Pancreas (tissue), 10 donors: ENCODE data around the gene OTX2. TPM values are rescaled to one million over a fixed set of nuclear protein-coding genes. Genes with fewer than 3 reads are reported as not detected.

Experiments used
- ATAC-seq, 4 donors: fragments of 200-7000 bp; cut with Tn5 transposase; one replicate each; pipeline versions ENCODE4 v1.8.0 to v1.9.1; 2020; ENCODE audit warnings: mild to moderate bottlenecking in 4 of 4, moderate library complexity in 4 of 4
- DNase-seq, 6 donors: peaks; one replicate each; pipeline ENCODE4 v3.0.0-alpha.2; 2020
- FAIRE-seq: peaks from 2 replicates; lab custom pipeline; 2012; peaks lifted over from hg19 to GRCh38; lab: Jason Lieb, UNC
- H3K27ac ChIP-seq, 4 donors: fragments of 200-600 bp; sonication (generic); 1 replicate in 3 of 4; 2 replicates in 1 of 4; pipeline versions ENCODE4 v1.5.0 to v1.8.0; 2020
- H3K27me3 ChIP-seq, 4 donors: fragments of 200-600 bp; one replicate each; pipeline ENCODE4 v1.8.0; 2021
- H3K36me3 ChIP-seq, 3 donors: fragments of 200-600 bp; sonication (generic) in 1 of 3; one replicate each; pipeline versions ENCODE4 v1.5.0 to v1.8.0; 2020 to 2021
- H3K4me1 ChIP-seq, 3 donors: fragments of 200-600 bp; one replicate each; pipeline ENCODE4 v1.8.0; 2021
- H3K4me3 ChIP-seq, 4 donors: fragments of 200-600 bp; sonication (generic) in 2 of 4; one replicate each; pipeline versions ENCODE4 v1.5.0 to v1.8.0; 2020 to 2021
- H3K9me3 ChIP-seq, 4 donors: fragments of 200-600 bp; one replicate each; pipeline ENCODE4 v1.8.0; 2021
- CTCF ChIP-seq, 4 donors: fragments of 200-600 bp; sonication (generic) in 3 of 4; IDR thresholded peaks; one replicate each; pipeline versions ENCODE4 v1.5.0 to v1.8.0; 2021; ENCODE audit warnings: antibody characterized with exemption in 4 of 4
- WGBS, 2 donors: extraction: QIAGEN DNeasy Blood & Tissue Kit; methylation state at CpG; one replicate each; pipeline ENCODE4 v1.1.7; 2013; 5-methylcytosine and 5-hydroxymethylcytosine counted together
- intact Hi-C, 3 donors: fragments of 100-400 bp; cut with DNase I; formaldehyde crosslinking; loops; one replicate each; pipeline versions ENCODE4 v1.11.1 to v1.14.2; 2022
- polyA plus RNA-seq, 2 donors: library from polyadenylated mRNA; stranded (reverse); fragments of 200-250 nt; gene quantifications; one replicate each; pipeline ENCODE4 v1.2.3, GENCODE V29; 2013
- total RNA-seq, 6 donors: library from RNA; stranded (reverse); fragmentation: NEBNext Ultra II Directional in 4 of 6; extraction: Animal tissue kit (Norgen Biotek cat#: 25700) in 4 of 6; gene quantifications; one replicate each; pipeline versions ENCODE4 v1.2.1 to v1.2.4, GENCODE V29; 2021 to 2023
- donor health status: healthy with polysubstance abuse.
- donor health status: DM: no; HTN: no; CAD: no; lungs with moderate emphysema.
- donor health status: DM: no; HTN: no; CAD: no.
- donor health status: control.
- donor health status: control.
- donor health status: Bipolar disorder and iron deficiency.
- donor health status: DM: yes; HTN: yes; CAD: no.
- donor health status: DM: no; HTN: no; CAD: no.
- donor health status: DM: no; HTN: no; CAD: no.
- donor health status: DM: yes; HTN: yes; CAD: no.

OTX2 gene
- total and polyA plus RNA-seq, 8 donors: not detected

- H3K4me3 ChIP-seq: no peak overlapping the region
- intact Hi-C loops: no loop called here
- DNase-seq (no peak), FAIRE-seq (no peak), ATAC-seq (no peak)
- 53 to 61% methylated on average over 11 of the region's 11 CpGs for WGBS, 2 donors
- no peaks in the 10 kb centered on the region for H3K36me3 ChIP-seq
- no peak for TF ChIP-seq CTCF (IDR thresholded peaks at IDR 0.05)
- no peak overlapping the region for H3K27ac ChIP-seq
- H3K27me3 ChIP-seq: peaks cover 0 to 6% (median 0%) of the 10 kb centered on the region in 4 donors
- no peaks in the 10 kb centered on the region for H3K9me3 ChIP-seq
- H3K4me1 ChIP-seq: no peaks in the 10 kb centered on the region
These were observed 37.0 kb upstream of the OTX2 start for GRCh38 chr14:56846970-56847930.

- DNase-seq (no peak), ATAC-seq (no peak), FAIRE-seq (no peak)
- no peak overlapping the region for H3K4me3 ChIP-seq
- WGBS, 2 donors: 50 to 56% methylated on average over 16 of the region's 16 CpGs
- H3K4me1 ChIP-seq: no peaks in the 10 kb centered on the region
- H3K9me3 ChIP-seq: no peaks in the 10 kb centered on the region
- no peaks in the 10 kb centered on the region for H3K36me3 ChIP-seq
- no peak overlapping the region for H3K27ac ChIP-seq
- intact Hi-C loops: no loop called here
- no peak for TF ChIP-seq CTCF (IDR thresholded peaks at IDR 0.05)
- peaks cover 0 to 6% (median 0%) of the 10 kb centered on the region in 4 donors for H3K27me3 ChIP-seq
These were observed 34.2 kb upstream of the OTX2 start for GRCh38 chr14:56844406-56845002.

GRCh38 chr14:56841611-56842010 is 31.3 kb upstream of the OTX2 start:
- Histone ChIP-seq H3K27ac (no peak overlapping the region), H3K9me3 (no peaks in the 10 kb centered on the region), H3K4me3 (no peak overlapping the region), H3K4me1 (no peaks in the 10 kb centered on the region), H3K27me3 (peaks cover 0 to 12% (median 0%) of the 10 kb centered on the region in 4 donors), H3K36me3 (no peaks in the 10 kb centered on the region)
- 81 to 84% methylated on average over 3 of the region's 3 CpGs for WGBS, 2 donors
- no peak for FAIRE-seq
- no peak for ATAC-seq
- intact Hi-C loops: no loop called here
- no peak for DNase-seq
- no peak for TF ChIP-seq CTCF (IDR thresholded peaks at IDR 0.05)

- DNase-seq: no peak
- Histone ChIP-seq H3K4me3 (no peak overlapping the region), H3K9me3 (no peaks in the 10 kb centered on the region), H3K27me3 (peaks cover 0 to 12% (median 0%) of the 10 kb centered on the region in 4 donors), H3K36me3 (no peaks in the 10 kb centered on the region), H3K27ac (no peak overlapping the region), H3K4me1 (no peaks in the 10 kb centered on the region)
- intact Hi-C loops: no loop called here
- 52 to 59% methylated on average over 6 of the region's 6 CpGs for WGBS, 2 donors
- TF ChIP-seq CTCF (IDR thresholded peaks at IDR 0.05): no peak
- no peak for FAIRE-seq
- no peak for ATAC-seq
These were observed 29.9 kb upstream of the OTX2 start for GRCh38 chr14:56840221-56840620.
